Uterus (tissue), 2 donors: Measurements from ENCODE around the gene SHB.

Source experiments
- CTCF ChIP-seq, 4 experiments: fragments of 200-600 bp in 2 of 4; fragments of 450-650 bp in 2 of 4; sonication (generic) in 2 of 4; IDR thresholded peaks; one replicate each; pipeline ENCODE4 v1.5.1; 2016 to 2019; ENCODE audit warnings: antibody characterized with exemption in 4 of 4, mild to moderate bottlenecking in 2 of 4, moderate library complexity in 1 of 4
- POLR2A ChIP-seq, 2 donors: fragments of 450-650 bp; IDR thresholded peaks; one replicate each; pipeline ENCODE4 v1.6.1; 2016; ENCODE audit warnings: antibody characterized with exemption in 2 of 2, mild to moderate bottlenecking in 1 of 2, moderate library complexity in 1 of 2

- TF ChIP-seq POLR2A (IDR thresholded peaks at IDR 0.05): no peak
- no peak for TF ChIP-seq CTCF (IDR thresholded peaks at IDR 0.05)
Observed at GRCh38 chr9:38086496-38086895, 17.5 kb upstream of the SHB start.
